GM18861 (cell line): ENCODE data around the gene SDK1.
"Not testable (repeated sequence)": the region's sequence is repeated elsewhere in the genome, so short reads cannot be mapped to it uniquely, and the experiment has no call there.

ENCODE experiments used
- ATAC-seq: cut with Tn5 transposase; IDR thresholded peaks from one replicate; pipeline ENCODE4 v1.9.1; 2021; ENCODE audit not compliant: unreplicated experiment

The SDK1 gene

GRCh38 chr7:3575753-3576531 is 274.9 kb downstream of the SDK1 start:
- no peak for ATAC-seq

GRCh38 chr7:3578399-3578798 is 277.3 kb downstream of the SDK1 start:
- ATAC-seq, result no peak

GRCh38 chr7:3579638-3580219 is 278.7 kb downstream of the SDK1 start:
- no peak for ATAC-seq

GRCh38 chr7:3582145-3582544 is 281.1 kb downstream of the SDK1 start:
- ATAC-seq, result not testable (repeated sequence)

GRCh38 chr7:3585826-3586225 is 284.8 kb downstream of the SDK1 start:
- no peak for ATAC-seq

- ATAC-seq, result no peak
These were observed 287.3 kb downstream of the SDK1 start for GRCh38 chr7:3588341-3588740.

- no peak for ATAC-seq
These were observed 288.7 kb downstream of the SDK1 start for GRCh38 chr7:3589752-3590151.

GRCh38 chr7:3591219-3591618 is 290.2 kb downstream of the SDK1 start:
- no peak for ATAC-seq

- no peak for ATAC-seq
These were observed 290.9 kb downstream of the SDK1 start for GRCh38 chr7:3591944-3592343.

- ATAC-seq, result no peak
These were observed 291.5 kb downstream of the SDK1 start for GRCh38 chr7:3592401-3593134.

- ATAC-seq, result no peak
These were observed 293.8 kb downstream of the SDK1 start for GRCh38 chr7:3594901-3595300.

- ATAC-seq, result no peak
These were observed 297.8 kb downstream of the SDK1 start for GRCh38 chr7:3598854-3599253.

- ATAC-seq, result no peak
These were observed 304.2 kb downstream of the SDK1 start for GRCh38 chr7:3605222-3605621.

- no peak for ATAC-seq
These were observed 305.4 kb downstream of the SDK1 start for GRCh38 chr7:3606436-3606835.

- ATAC-seq, result no peak
These were observed 306.8 kb downstream of the SDK1 start for GRCh38 chr7:3607847-3608246.

GRCh38 chr7:3616306-3616705 is 315.3 kb downstream of the SDK1 start:
- ATAC-seq, result no peak

GRCh38 chr7:3630081-3630480 is 329.0 kb downstream of the SDK1 start:
- ATAC-seq, result no peak

- ATAC-seq, result no peak
These were observed 333.3 kb downstream of the SDK1 start for GRCh38 chr7:3634396-3634795.

GRCh38 chr7:3636131-3636860 is 335.2 kb downstream of the SDK1 start:
- ATAC-seq, result no peak

- no peak for ATAC-seq
These were observed 338.2 kb downstream of the SDK1 start for GRCh38 chr7:3639253-3639652.

- no peak for ATAC-seq
These were observed 340.5 kb downstream of the SDK1 start for GRCh38 chr7:3641582-3641981.
